IMR-90 (cell line): Measurements from ENCODE around the gene CPTP.

Source experiments
- BHLHE40 ChIP-seq: fragments of 150-350 bp; IDR thresholded peaks from 2 replicates; pipeline ENCODE4 v1.6.1; 2016; ENCODE audit warnings: mild to moderate bottlenecking, low read depth, low read length
- MXI1 ChIP-seq: IDR thresholded peaks from 2 replicates; pipeline ENCODE4 v1.6.1; 2012; ENCODE audit warnings: low read depth, mild to moderate bottlenecking, low read length, moderate library complexity, borderline replicate concordance
- POLR2A ChIP-seq: IDR thresholded peaks from 2 replicates; pipeline ENCODE4 v1.6.1; 2012; ENCODE audit warnings: mild to moderate bottlenecking, low read depth, low read length
- RFX5 ChIP-seq: IDR thresholded peaks from 2 replicates; pipeline ENCODE4 v1.8.0; 2012; ENCODE audit warnings: low read depth, mild to moderate bottlenecking, low read length, moderate library complexity
- SMC3 ChIP-seq: fragments of 150-350 bp; IDR thresholded peaks from 2 replicates; pipeline ENCODE4 v1.6.1; 2016; ENCODE audit warnings: low read depth, mild to moderate bottlenecking, antibody characterized with exemption, low read length, moderate library complexity
- TF ChIP-seq, protein P1 (sequence below): conservative IDR thresholded peaks from 2 replicates; pipeline ENCODE4 v1.5.1; 2012; ENCODE audit warnings: mild to moderate bottlenecking, low read depth, low read length, improper control_type of control experiment
- TF ChIP-seq, protein P2 (sequence below): fragments of 150-350 bp; IDR thresholded peaks from 2 replicates; pipeline ENCODE4 v1.6.1; 2017; ENCODE audit warnings: mild to moderate bottlenecking, antibody characterized with exemption, low read length, low read depth

DNA sequence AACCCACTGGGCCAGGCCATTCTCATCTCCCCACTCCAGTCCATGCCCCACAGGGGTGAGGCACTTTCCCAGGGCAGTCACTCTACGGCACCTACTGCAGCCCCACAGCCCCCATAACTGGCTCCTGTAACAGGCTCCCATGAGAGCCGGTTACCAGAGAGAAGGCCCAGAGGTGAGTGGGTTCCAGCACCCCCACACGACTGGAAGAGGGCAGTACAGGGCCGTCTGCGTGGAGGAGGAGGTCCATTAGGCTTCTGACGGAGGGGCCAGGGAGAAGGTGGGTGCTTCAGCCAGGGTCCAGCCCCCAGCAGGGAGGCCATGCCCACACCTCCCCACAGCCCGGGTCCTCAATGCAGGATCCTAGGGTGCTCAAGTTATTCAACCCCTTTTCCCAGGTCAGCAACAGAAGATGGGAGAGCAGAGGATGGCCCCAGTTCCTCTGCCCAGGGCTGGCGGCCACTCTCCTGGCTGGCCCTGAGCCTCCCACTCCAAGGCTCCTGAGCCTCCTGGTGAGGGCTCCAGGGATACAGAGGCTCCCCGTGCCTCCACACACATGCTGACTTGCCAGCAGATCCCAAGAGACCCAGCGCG, 18.4 kb upstream of the CPTP start:
- TF ChIP-seq, protein P1, sequence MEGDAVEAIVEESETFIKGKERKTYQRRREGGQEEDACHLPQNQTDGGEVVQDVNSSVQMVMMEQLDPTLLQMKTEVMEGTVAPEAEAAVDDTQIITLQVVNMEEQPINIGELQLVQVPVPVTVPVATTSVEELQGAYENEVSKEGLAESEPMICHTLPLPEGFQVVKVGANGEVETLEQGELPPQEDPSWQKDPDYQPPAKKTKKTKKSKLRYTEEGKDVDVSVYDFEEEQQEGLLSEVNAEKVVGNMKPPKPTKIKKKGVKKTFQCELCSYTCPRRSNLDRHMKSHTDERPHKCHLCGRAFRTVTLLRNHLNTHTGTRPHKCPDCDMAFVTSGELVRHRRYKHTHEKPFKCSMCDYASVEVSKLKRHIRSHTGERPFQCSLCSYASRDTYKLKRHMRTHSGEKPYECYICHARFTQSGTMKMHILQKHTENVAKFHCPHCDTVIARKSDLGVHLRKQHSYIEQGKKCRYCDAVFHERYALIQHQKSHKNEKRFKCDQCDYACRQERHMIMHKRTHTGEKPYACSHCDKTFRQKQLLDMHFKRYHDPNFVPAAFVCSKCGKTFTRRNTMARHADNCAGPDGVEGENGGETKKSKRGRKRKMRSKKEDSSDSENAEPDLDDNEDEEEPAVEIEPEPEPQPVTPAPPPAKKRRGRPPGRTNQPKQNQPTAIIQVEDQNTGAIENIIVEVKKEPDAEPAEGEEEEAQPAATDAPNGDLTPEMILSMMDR: peak; percentile 29; the same call in 1 of the 2 replicates
- TF ChIP-seq POLR2A: no peak
- no peak for TF ChIP-seq RFX5
- TF ChIP-seq MXI1: no peak
- TF ChIP-seq SMC3: no peak
- TF ChIP-seq, protein P2, sequence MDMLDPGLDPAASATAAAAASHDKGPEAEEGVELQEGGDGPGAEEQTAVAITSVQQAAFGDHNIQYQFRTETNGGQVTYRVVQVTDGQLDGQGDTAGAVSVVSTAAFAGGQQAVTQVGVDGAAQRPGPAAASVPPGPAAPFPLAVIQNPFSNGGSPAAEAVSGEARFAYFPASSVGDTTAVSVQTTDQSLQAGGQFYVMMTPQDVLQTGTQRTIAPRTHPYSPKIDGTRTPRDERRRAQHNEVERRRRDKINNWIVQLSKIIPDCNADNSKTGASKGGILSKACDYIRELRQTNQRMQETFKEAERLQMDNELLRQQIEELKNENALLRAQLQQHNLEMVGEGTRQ: no peak
- no peak for TF ChIP-seq BHLHE40
